AG04450 (cell line): ENCODE results near the gene ATP13A3. TPM values are rescaled to one million over a fixed set of nuclear protein-coding genes. Genes with fewer than 3 reads are reported as not detected.

Experiments
- CTCF ChIA-PET: fragments of 300-600, 350-600 bp; formaldehyde crosslinking; extraction: SDS; loops from one replicate; lab custom pipeline; 2022; ENCODE audit warnings: antibody characterized with exemption, inconsistent platforms; lab: Charles Lee
- POLR2A ChIA-PET: fragments of 350-600 bp; formaldehyde crosslinking; extraction: SDS; loops from one replicate; lab custom pipeline; 2021; ENCODE audit warnings: antibody characterized with exemption, inconsistent platforms; lab: Yijun Ruan, JAX
- DNase-seq: peaks from one replicate; pipeline ENCODE4 v3.0.0-alpha.2; 2011; ENCODE audit warnings: low read depth, low spot score
- H3K27ac ChIP-seq: one replicate; pipeline ENCODE4 v1.5.1; 2012; ENCODE audit warnings: low read depth, low read length, control low read depth
- H3K27me3 ChIP-seq: one replicate; pipeline ENCODE4 v1.6.0; 2012; ENCODE audit warnings: low read length; ENCODE audit not compliant: control insufficient read depth, insufficient read depth
- H3K4me3 ChIP-seq: 2 replicates; pipeline ENCODE4 v1.5.1; 2011; ENCODE audit warnings: mild to moderate bottlenecking, low read depth, low read length, control low read depth
- H3K9me3 ChIP-seq: 2 replicates; pipeline ENCODE4 v1.5.1; 2012; ENCODE audit warnings: low read length; ENCODE audit not compliant: control insufficient read depth, insufficient read depth
- CTCF ChIP-seq: IDR thresholded peaks from 2 replicates; pipeline ENCODE4 v1.5.1; 2011; ENCODE audit warnings: low read depth, low read length, control low read depth, inconsistent platforms
- polyA plus RNA-seq: library from polyadenylated mRNA; depleted of rRNA; stranded (reverse); fragments of >200 nt; gene quantifications from 2 replicates; pipeline ENCODE4 v1.2.3, GENCODE V29; 2011

Gene ATP13A3
- polyA plus RNA-seq, 1 experiment: 132 TPM

GRCh38 chr3:194482196-194482593, 4.6 kb downstream of the ATP13A3 start:
- H3K4me3 ChIP-seq: no peak overlapping the region
- no peaks in the 10 kb centered on the region for H3K27me3 ChIP-seq
- ChIA-PET CTCF (no interaction called here), POLR2A (no interaction called here)
- no peak for TF ChIP-seq CTCF
- DNase-seq: no peak
- H3K9me3 ChIP-seq: no peaks in the 10 kb centered on the region
- no peak overlapping the region for H3K27ac ChIP-seq

- H3K27me3 ChIP-seq: no peaks in the 10 kb centered on the region
- no peak overlapping the region for H3K27ac ChIP-seq
- H3K9me3 ChIP-seq: no peaks in the 10 kb centered on the region
- TF ChIP-seq CTCF: no peak
- no peak for DNase-seq
- CTCF ChIA-PET: interaction anchor here (1.2 to 1.5 kb wide), 2 partner anchors 10 to 113 kb away, joined by 3 to 12 read pairs; no protein-coding TSS in a partner anchor
- POLR2A ChIA-PET: no interaction called here
- H3K4me3 ChIP-seq: no peak overlapping the region
Measured at GRCh38 chr3:194481525-194482195, 5.1 kb downstream of the ATP13A3 start.

GRCh38 chr3:194481103-194481502, 5.7 kb downstream of the ATP13A3 start:
- Histone ChIP-seq H3K4me3 (no peak overlapping the region), H3K27me3 (no peaks in the 10 kb centered on the region), H3K9me3 (no peaks in the 10 kb centered on the region), H3K27ac (no peak overlapping the region)
- ChIA-PET CTCF (interaction anchor here (0.7 to 1.5 kb wide), 5 partner anchors 9 to 152 kb away, joined by 3 to 12 read pairs (median 4); no protein-coding TSS in a partner anchor), POLR2A (interaction anchor here (0.7 kb wide), 1 partner anchor 113 kb away, joined by 6 read pairs; no protein-coding TSS in a partner anchor)
- TF ChIP-seq CTCF: no peak
- no peak for DNase-seq

DNA sequence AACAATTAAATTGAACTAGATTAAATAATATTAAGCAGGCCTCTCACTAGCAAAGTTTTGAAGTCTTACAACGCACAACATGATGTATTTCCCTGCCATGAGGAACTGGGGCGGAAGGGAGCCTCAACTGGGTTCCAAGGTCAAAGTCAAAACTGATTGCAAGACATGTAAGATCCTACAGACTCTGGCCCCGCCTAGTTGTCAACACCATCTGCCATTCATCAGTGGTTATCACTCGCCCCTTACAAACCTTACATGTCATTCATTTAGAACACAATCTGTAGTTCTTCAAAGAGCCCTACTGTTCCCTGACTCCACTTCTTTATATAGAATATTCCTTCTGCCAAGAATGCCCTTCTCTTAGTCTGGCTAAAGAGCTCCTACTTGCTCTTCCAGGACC, 10.0 kb downstream of the ATP13A3 start:
- CTCF ChIA-PET: interaction anchor here (9.1 kb wide), 1 partner anchor 119 kb away, joined by 112 read pairs; no protein-coding TSS in a partner anchor
- POLR2A ChIA-PET: no interaction called here
- no peak for DNase-seq

More for the DNA sequence above, 10.0 kb downstream of the ATP13A3 start:
- TF ChIP-seq CTCF: no peak
- H3K27ac ChIP-seq: no peak overlapping the region
- H3K9me3 ChIP-seq: no peaks in the 10 kb centered on the region
- H3K27me3 ChIP-seq: no peaks in the 10 kb centered on the region
- no peak overlapping the region for H3K4me3 ChIP-seq
